Measurements from ENCODE around the gene RASA4B. TPM values are rescaled to one million over a fixed set of nuclear protein-coding genes. Genes with fewer than 3 reads are reported as not detected.

RASA4B gene
- 1.0 to 2.1 TPM (median 1.5 TPM) in 5 replicates for total RNA-seq (2022; extraction: Qiagen RNA extraction; ENCODE audit: low read depth)

DNA sequence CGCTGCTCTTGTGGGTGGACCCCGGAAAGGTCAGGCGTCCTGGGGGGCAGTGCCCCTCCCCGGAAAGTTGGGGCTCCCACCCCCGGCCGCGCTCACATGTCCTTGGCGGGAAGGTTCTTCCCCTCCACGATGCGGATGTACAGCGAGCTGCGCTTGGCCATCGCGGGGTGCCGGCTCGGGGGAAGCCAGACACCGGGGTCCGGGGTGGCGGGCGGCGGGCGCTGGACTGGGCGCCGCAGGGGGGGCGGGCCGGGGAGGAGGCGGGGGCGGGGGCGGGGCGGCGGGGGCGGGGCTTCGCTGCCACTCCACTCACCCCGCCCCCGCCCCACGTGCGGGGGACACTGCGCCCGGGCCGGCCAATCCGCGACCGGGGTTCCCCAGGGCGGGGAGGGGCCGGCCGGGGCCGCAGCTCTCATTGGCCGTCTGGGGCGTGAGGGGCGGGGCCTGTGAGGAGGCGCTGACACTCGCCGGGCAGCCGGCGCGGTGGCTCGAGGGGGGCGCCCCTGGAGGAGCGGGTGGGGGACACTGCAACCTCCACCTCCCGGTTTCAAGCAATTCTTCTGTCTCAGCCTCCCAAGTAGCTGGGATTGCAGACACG lies at the start of gene RASA4B:
TSS of gene RASA4B (minus strand) at position 228 of the 598 bp plus-strand sequence. CDS start at position 161, 67 bp downstream.

GRCh38 chr7:102550808-102551422 lies 33.3 kb upstream of the RASA4B start, which contains the start of gene SPDYE2:
Gene SPDYE2 (plus strand): TSS chr7:102551226. CDS start chr7:102553256, 2,030 bp downstream.

GRCh38 chr7:102543596-102543995 lies 26.0 kb upstream of the RASA4B start, which contains the start of gene UPK3BL2:
Gene UPK3BL2 (minus strand): TSS chr7:102543696. CDS start chr7:102543636, 60 bp downstream.

DNA sequence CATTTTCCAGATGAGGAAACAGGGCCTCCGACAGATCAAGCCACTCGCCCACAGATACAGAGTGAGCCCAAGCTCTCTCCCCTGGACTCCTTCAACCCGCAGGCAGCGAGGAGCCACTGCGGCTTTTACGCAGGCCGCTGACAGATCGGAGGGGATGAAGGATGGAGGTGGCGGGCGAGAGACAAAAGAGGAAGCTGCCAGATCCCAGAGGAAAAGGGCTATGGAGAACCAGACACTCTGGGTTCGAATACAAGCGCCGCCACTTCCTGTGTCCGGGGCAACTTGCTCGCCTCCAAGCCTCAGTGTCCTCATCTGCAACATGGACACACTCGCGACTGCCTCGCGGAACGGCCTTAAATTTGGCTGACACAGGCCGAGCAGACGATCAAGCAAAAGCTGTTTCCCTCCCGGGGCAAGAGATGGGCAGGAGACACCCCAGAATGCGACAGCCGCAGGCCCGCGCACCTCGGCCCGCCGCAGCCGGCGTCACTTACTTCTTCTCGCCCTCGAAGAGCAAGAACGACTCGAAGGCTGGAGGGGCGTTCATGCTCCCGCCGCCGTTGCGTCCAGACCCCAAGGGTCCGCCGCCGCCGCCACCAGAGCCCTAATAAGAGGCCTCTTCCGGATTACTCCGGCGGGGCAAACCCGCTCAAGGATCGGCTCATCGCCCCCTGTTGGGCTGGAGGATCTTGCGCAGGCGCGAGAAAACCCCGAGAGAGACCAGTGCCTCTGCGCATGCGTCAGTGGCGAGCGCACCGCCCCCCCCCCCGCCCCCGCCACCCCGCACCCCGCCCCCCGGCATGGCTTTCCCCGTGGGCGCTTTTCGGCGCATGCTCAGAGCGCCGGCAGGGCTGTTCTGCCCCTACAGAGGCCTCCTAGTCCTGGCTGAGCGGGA lies 39.0 kb downstream of the RASA4B start, which contains the start of gene POLR2J:
TSS of gene POLR2J (minus strand) at position 609 of the 895 bp plus-strand sequence. CDS start at position 547, 62 bp downstream.

GRCh38 chr7:102464577-102465280 lies 52.8 kb downstream of the RASA4B start, which contains the start of the genes ALKBH4 and LRWD1:
Gene ALKBH4 (minus strand): TSS chr7:102464863. CDS start chr7:102464836, 27 bp downstream.
Gene LRWD1 (plus strand): TSS chr7:102464984. CDS start chr7:102465081, 97 bp downstream.

GRCh38 chr7:102433219-102434038 lies 84.1 kb downstream of the RASA4B start, which contains the start of gene ORAI2:
Gene ORAI2 (plus strand): TSS chr7:102433575. CDS start chr7:102438957, 5,382 bp downstream.

Other genes with a start within 250 kb of the RASA4B start
- gene SH2B2, start 230.9 kb downstream of the RASA4B start, total RNA-seq (2022; extraction: Qiagen RNA extraction; ENCODE audit: low read depth) = 1.7 to 3.7 TPM (median 3.3 TPM) in 5 replicates
- gene SPDYE6, start 161.3 kb downstream of the RASA4B start, total RNA-seq (2022; extraction: Qiagen RNA extraction; ENCODE audit: low read depth) = not detected in 5 replicates
- gene PRKRIP1, start 121.4 kb downstream of the RASA4B start, total RNA-seq (2022; extraction: Qiagen RNA extraction; ENCODE audit: low read depth) = 21.5 to 24.7 TPM (median 23.7 TPM) in 5 replicates
- 25.6 to 39.5 TPM (median 38.0 TPM) in 5 replicates for gene ORAI2, start 84.2 kb downstream of the RASA4B start, total RNA-seq (2022; extraction: Qiagen RNA extraction; ENCODE audit: low read depth)
- 9.3 to 12.9 TPM (median 11.5 TPM) in 5 replicates for gene ALKBH4, start 52.9 kb downstream of the RASA4B start, total RNA-seq (2022; extraction: Qiagen RNA extraction; ENCODE audit: low read depth)
- 22.8 to 33.4 TPM (median 26.4 TPM) in 5 replicates for gene LRWD1, start 52.8 kb downstream of the RASA4B start, total RNA-seq (2022; extraction: Qiagen RNA extraction; ENCODE audit: low read depth)
- gene POLR2J, start 38.9 kb downstream of the RASA4B start, total RNA-seq (2022; extraction: Qiagen RNA extraction; ENCODE audit: low read depth) = 105 to 118 TPM (median 109 TPM) in 5 replicates
- gene UPK3BL2, start 25.9 kb upstream of the RASA4B start, total RNA-seq (2022; extraction: Qiagen RNA extraction; ENCODE audit: low read depth) = 1.6 to 2.3 TPM (median 2.0 TPM) in 5 replicates
- not detected in 5 replicates for gene SPDYE2, start 33.4 kb upstream of the RASA4B start, total RNA-seq (2022; extraction: Qiagen RNA extraction; ENCODE audit: low read depth)
- 16.2 to 72.1 TPM (median 35.8 TPM) in 5 replicates for gene POLR2J3, start 54.8 kb upstream of the RASA4B start, total RNA-seq (2022; extraction: Qiagen RNA extraction; ENCODE audit: low read depth)
- 1.7 to 2.7 TPM (median 2.3 TPM) in 5 replicates for gene RASA4, start 99.0 kb upstream of the RASA4B start, total RNA-seq (2022; extraction: Qiagen RNA extraction; ENCODE audit: low read depth)
- 7.1 to 16.1 TPM (median 11.6 TPM) in 5 replicates for gene UPK3BL1, start 125.0 kb upstream of the RASA4B start, total RNA-seq (2022; extraction: Qiagen RNA extraction; ENCODE audit: low read depth)
- gene SPDYE2B, start 132.5 kb upstream of the RASA4B start, total RNA-seq (2022; extraction: Qiagen RNA extraction; ENCODE audit: low read depth) = not detected in 5 replicates
- 0.21 to 0.51 TPM (median 0.42 TPM) in 5 replicates for gene POLR2J2, start 153.9 kb upstream of the RASA4B start, total RNA-seq (2022; extraction: Qiagen RNA extraction; ENCODE audit: low read depth)
- gene FAM185A, start 231.2 kb upstream of the RASA4B start, total RNA-seq (2022; extraction: Qiagen RNA extraction; ENCODE audit: low read depth) = 5.9 to 9.4 TPM (median 8.1 TPM) in 5 replicates